Fibroblast of skin of right biceps (primary cell): ENCODE measurements around the gene PRSS22.

Experiments used
- DNase-seq: peaks from one replicate; pipeline ENCODE4 v3.0.0-alpha.2; 2013

The PRSS22 gene

GRCh38 chr16:2879854-2880508, 22.0 kb upstream of the PRSS22 start:
- DNase-seq: no peak

GRCh38 chr16:2874912-2875362, 17.0 kb upstream of the PRSS22 start:
- DNase-seq: peak; percentile 74

- no peak for DNase-seq
Observed at GRCh38 chr16:2874032-2874911, 16.3 kb upstream of the PRSS22 start.

- DNase-seq: no peak
Observed at GRCh38 chr16:2871926-2872325, 14.0 kb upstream of the PRSS22 start.

GRCh38 chr16:2867987-2868789, 10.2 kb upstream of the PRSS22 start:
- peak; percentile 91 for DNase-seq

- no peak for DNase-seq
Observed at GRCh38 chr16:2867661-2867986, 9.7 kb upstream of the PRSS22 start.

GRCh38 chr16:2866431-2866830, 8.5 kb upstream of the PRSS22 start:
- no peak for DNase-seq

GRCh38 chr16:2865651-2866050, 7.7 kb upstream of the PRSS22 start:
- DNase-seq: no peak

GRCh38 chr16:2860826-2861567, 3.0 kb upstream of the PRSS22 start:
- DNase-seq: no peak

GRCh38 chr16:2859686-2860265, 1.8 kb upstream of the PRSS22 start:
- no peak for DNase-seq

GRCh38 chr16:2858245-2859025, 465 bp upstream of the PRSS22 start:
- no peak for DNase-seq

- DNase-seq: no peak
Observed at GRCh38 chr16:2856686-2857450, 1.1 kb downstream of the PRSS22 start.

GRCh38 chr16:2856061-2856670, 1.8 kb downstream of the PRSS22 start:
- DNase-seq: no peak

GRCh38 chr16:2855536-2855935, 2.4 kb downstream of the PRSS22 start:
- DNase-seq: no peak

GRCh38 chr16:2854700-2855309, 3.2 kb downstream of the PRSS22 start:
- no peak for DNase-seq

GRCh38 chr16:2853531-2854073, 4.4 kb downstream of the PRSS22 start:
- no peak for DNase-seq

GRCh38 chr16:2852731-2853507, 5.1 kb downstream of the PRSS22 start:
- DNase-seq: no peak

GRCh38 chr16:2852003-2852730, 5.8 kb downstream of the PRSS22 start:
- DNase-seq: no peak
